ENCODE measurements around the gene TUBGCP2. TPM values are rescaled to one million over a fixed set of nuclear protein-coding genes. Genes with fewer than 3 reads are reported as not detected.

Gene TUBGCP2
- total and polyA plus RNA-seq, 9 of the 15 experiments (the other 6 are each of a cell fraction or from before 2014, with no cell fraction given) = 4.3 to 56.6 (median 28.4) TPM

DNA sequence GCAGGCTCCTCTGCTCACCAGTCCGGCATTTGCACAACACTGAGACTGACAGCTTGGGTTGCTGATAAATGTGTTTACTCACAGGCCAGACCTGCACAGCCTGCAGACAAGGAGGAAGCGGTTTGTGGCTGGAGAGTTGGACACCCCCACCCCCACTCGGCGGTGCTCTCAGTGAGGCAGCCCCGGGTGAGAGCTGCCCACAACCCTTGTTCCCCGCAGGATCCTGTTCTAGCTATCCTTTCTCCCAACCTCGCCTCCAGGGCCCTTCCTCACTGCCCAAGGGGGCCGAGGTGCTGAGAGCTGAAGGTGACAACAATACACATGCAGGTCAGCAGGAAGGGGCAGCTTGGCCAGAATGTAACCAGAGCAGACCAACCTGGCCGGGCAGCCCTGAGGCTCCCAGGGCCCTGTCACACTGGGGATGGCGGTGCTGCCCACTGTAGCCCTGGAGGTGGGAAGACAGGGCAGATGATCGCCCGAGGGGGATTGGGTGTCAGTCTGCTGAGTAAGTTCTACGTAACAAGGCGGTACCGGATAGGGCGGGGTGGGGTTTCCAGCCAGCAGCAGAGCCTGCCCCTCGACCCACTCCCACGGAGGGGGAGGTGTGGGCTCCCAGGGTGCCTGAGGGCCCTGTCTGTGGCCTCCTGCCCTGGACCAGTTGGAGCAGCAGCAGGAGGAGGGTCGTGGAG, 30.0 kb downstream of the TUBGCP2 start (continued):
- no peak for TF ChIP-seq RBM34 (IDR thresholded peaks at IDR 0.05; ENCODE audit: borderline replicate concordance, insufficient read depth, low read length)
- TF ChIP-seq, protein P1, sequence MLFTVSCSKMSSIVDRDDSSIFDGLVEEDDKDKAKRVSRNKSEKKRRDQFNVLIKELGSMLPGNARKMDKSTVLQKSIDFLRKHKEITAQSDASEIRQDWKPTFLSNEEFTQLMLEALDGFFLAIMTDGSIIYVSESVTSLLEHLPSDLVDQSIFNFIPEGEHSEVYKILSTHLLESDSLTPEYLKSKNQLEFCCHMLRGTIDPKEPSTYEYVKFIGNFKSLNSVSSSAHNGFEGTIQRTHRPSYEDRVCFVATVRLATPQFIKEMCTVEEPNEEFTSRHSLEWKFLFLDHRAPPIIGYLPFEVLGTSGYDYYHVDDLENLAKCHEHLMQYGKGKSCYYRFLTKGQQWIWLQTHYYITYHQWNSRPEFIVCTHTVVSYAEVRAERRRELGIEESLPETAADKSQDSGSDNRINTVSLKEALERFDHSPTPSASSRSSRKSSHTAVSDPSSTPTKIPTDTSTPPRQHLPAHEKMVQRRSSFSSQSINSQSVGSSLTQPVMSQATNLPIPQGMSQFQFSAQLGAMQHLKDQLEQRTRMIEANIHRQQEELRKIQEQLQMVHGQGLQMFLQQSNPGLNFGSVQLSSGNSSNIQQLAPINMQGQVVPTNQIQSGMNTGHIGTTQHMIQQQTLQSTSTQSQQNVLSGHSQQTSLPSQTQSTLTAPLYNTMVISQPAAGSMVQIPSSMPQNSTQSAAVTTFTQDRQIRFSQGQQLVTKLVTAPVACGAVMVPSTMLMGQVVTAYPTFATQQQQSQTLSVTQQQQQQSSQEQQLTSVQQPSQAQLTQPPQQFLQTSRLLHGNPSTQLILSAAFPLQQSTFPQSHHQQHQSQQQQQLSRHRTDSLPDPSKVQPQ (CRISPR knock-in tag; IDR thresholded peaks at IDR 0.05; ENCODE audit: borderline replicate concordance) = no peak
- no peak for TF ChIP-seq SRSF7 (optimal IDR thresholded peaks at IDR 0.05; ENCODE audit: low read depth, low read length)
- TF ChIP-seq KLF13 (tag; IDR thresholded peaks at IDR 0.05; ENCODE audit: borderline replicate concordance, low read depth) = no peak
- no peak for TF ChIP-seq SRSF1 (IDR thresholded peaks at IDR 0.05; ENCODE audit: low read depth, low read length)
- no peak for TF ChIP-seq SLC30A9 (CRISPR knock-in tag; IDR thresholded peaks at IDR 0.05)
- TF ChIP-seq SPI1 (IDR thresholded peaks at IDR 0.05; ENCODE audit: borderline replicate concordance, low read depth, low read length) = peak; percentile 61
- TF ChIP-seq ZFP30 (CRISPR knock-in tag; IDR thresholded peaks at IDR 0.05; ENCODE audit: borderline replicate concordance) = no peak
- no peak for TF ChIP-seq PHTF2 (CRISPR knock-in tag; IDR thresholded peaks at IDR 0.05)
- TF ChIP-seq, protein P2, sequence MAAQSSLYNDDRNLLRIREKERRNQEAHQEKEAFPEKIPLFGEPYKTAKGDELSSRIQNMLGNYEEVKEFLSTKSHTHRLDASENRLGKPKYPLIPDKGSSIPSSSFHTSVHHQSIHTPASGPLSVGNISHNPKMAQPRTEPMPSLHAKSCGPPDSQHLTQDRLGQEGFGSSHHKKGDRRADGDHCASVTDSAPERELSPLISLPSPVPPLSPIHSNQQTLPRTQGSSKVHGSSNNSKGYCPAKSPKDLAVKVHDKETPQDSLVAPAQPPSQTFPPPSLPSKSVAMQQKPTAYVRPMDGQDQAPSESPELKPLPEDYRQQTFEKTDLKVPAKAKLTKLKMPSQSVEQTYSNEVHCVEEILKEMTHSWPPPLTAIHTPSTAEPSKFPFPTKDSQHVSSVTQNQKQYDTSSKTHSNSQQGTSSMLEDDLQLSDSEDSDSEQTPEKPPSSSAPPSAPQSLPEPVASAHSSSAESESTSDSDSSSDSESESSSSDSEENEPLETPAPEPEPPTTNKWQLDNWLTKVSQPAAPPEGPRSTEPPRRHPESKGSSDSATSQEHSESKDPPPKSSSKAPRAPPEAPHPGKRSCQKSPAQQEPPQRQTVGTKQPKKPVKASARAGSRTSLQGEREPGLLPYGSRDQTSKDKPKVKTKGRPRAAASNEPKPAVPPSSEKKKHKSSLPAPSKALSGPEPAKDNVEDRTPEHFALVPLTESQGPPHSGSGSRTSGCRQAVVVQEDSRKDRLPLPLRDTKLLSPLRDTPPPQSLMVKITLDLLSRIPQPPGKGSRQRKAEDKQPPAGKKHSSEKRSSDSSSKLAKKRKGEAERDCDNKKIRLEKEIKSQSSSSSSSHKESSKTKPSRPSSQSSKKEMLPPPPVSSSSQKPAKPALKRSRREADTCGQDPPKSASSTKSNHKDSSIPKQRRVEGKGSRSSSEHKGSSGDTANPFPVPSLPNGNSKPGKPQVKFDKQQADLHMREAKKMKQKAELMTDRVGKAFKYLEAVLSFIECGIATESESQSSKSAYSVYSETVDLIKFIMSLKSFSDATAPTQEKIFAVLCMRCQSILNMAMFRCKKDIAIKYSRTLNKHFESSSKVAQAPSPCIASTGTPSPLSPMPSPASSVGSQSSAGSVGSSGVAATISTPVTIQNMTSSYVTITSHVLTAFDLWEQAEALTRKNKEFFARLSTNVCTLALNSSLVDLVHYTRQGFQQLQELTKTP (IDR thresholded peaks at IDR 0.05; ENCODE audit: low read depth in 1 of 2, partially characterized antibody in 2 of 2) = no peak
- TF ChIP-seq MYBL2 (IDR thresholded peaks at IDR 0.05; ENCODE audit: low read depth) = no peak
- no peak for TF ChIP-seq MYBL2 (CRISPR knock-in tag; IDR thresholded peaks at IDR 0.05; ENCODE audit: borderline replicate concordance)
- no peak for TF ChIP-seq KHSRP (IDR thresholded peaks at IDR 0.05)
- peak; percentile 25; the same call in 1 of the 2 replicates for TF ChIP-seq SOX6 (IDR thresholded peaks at IDR 0.05)
- TF ChIP-seq THRAP3 (IDR thresholded peaks at IDR 0.05; ENCODE audit: borderline replicate concordance) = no peak; the same call in 1 of the 2 replicates
- TF ChIP-seq CREB1 (IDR thresholded peaks at IDR 0.05) = 0 out of 2 replicates have a peak, but pooled peaks have one; percentile 35
- no peak for TF ChIP-seq CREB1 (CRISPR knock-in tag; IDR thresholded peaks at IDR 0.05)
- no peak for TF ChIP-seq WHSC1 (IDR thresholded peaks at IDR 0.05; ENCODE audit: low read length)
- TF ChIP-seq, protein P3, sequence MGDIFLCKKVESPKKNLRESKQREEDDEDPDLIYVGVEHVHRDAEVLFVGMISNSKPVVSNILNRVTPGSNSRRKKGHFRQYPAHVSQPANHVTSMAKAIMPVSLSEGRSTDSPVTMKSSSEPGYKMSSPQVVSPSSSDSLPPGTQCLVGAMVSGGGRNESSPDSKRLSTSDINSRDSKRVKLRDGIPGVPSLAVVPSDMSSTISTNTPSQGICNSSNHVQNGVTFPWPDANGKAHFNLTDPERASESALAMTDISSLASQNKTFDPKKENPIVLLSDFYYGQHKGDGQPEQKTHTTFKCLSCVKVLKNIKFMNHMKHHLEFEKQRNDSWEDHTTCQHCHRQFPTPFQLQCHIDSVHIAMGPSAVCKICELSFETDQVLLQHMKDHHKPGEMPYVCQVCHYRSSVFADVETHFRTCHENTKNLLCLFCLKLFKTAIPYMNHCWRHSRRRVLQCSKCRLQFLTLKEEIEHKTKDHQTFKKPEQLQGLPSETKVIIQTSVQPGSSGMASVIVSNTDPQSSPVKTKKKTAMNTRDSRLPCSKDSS (IDR thresholded peaks at IDR 0.05; ENCODE audit: low read depth, partially characterized antibody) = no peak
- no peak for TF ChIP-seq PRMT5 (CRISPR knock-in tag; IDR thresholded peaks at IDR 0.05)
- no peak for TF ChIP-seq SETDB1 (IDR thresholded peaks at IDR 0.05; ENCODE audit: low read length)
